ENCODE measurements around the gene POU2F2. TPM values are rescaled to one million over a fixed set of nuclear protein-coding genes. Genes with fewer than 3 reads are reported as not detected.

POU2F2 gene
- total RNA-seq, 1 donor from 2014 or later: 1.6 TPM

DNA sequence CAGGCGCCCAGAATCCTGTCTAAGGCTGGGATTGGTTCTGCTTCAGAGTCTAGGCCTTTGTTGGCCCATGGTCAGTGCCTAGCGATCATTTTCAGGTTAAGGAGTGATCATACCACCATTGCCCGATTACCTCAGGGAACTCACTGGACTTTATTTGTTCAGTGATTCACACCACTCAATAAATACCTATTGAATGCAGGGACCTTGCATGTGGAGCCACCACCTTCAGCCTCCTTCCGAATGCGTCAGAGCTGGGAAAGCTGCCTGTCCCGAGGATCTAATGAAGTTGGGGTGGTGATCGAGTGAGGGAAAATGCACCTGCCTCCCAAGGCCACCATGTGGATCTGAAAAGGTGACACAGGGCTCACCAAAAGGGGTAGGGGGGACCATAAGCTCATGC is 40.0 kb upstream of the POU2F2 start:
- no peak for DNase-seq (ENCODE audit: low spot score, unreplicated experiment)
- Mint-ChIP-seq H3K4me1 (ENCODE audit: low read depth) (peaks cover 5% of the 10 kb centered on the region), H3K4me3 (ENCODE audit: low read depth) (no peak overlapping the region), H3K36me3 (ENCODE audit: insufficient read depth) (no peaks in the 10 kb centered on the region), H3K27ac (no peak overlapping the region), H3K27me3 (peaks cover 77% of the 10 kb centered on the region), H3K9me3 (ENCODE audit: low read depth) (no peaks in the 10 kb centered on the region)
- TF ChIP-seq CTCF (IDR thresholded peaks at IDR 0.05; ENCODE audit: unreplicated experiment): no peak

GRCh38 chr19:42170715-42171114 is 38.5 kb upstream of the POU2F2 start:
- DNase-seq (ENCODE audit: low spot score, unreplicated experiment): no peak
- no peaks in the 10 kb centered on the region for H3K4me1 Mint-ChIP-seq (ENCODE audit: low read depth)
- H3K36me3 Mint-ChIP-seq (ENCODE audit: insufficient read depth): no peaks in the 10 kb centered on the region
- no peaks in the 10 kb centered on the region for H3K9me3 Mint-ChIP-seq (ENCODE audit: low read depth)
- no peak overlapping the region for H3K4me3 Mint-ChIP-seq (ENCODE audit: low read depth)
- TF ChIP-seq CTCF (IDR thresholded peaks at IDR 0.05; ENCODE audit: unreplicated experiment): no peak
- no peak overlapping the region for H3K27ac Mint-ChIP-seq
- peaks cover 82% of the 10 kb centered on the region for H3K27me3 Mint-ChIP-seq

DNA sequence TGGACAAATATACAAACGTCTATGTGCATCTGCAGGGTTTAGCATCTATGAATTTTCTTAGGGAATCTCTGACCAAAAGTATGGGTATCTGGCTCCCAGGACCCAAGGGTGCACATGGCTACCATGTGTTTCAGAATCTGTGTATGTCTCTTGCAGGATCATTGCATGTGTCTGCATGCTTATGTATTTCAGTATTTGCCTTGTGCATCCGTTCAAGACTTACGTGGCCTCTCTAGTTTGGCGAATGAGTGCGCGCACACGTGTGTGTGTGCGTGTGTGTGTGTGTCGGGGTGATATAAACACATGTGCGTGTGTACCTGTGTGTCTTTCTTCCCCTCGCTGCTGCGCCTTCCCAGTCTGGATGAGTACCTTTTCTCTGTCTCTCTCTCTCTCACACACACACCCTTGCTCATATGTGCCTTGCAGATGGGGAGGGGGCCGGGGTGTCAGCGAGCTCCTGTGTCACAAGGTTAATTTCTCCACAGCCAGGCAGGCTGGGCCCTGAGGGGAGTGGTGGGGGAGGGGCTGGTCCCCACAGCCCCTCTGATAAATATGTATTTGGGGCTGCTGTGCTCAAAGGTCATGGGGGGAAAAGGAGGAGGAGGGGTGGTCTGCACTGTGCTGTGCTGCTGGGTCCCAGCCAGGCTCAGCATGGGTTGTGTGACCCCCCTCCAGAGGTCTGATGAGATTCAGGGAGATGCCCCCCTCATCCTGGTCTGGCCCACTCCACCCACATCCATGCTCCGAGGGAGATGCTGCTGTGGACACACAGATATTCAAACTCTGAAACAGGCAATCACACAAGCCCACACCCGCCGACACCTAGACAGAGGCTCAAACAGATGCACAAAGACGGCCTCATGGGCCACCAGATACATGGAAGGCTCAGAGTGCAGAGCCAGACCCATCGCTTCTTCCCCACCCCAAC is 37.5 kb upstream of the POU2F2 start:
- no peak for TF ChIP-seq CTCF (IDR thresholded peaks at IDR 0.05; ENCODE audit: unreplicated experiment)
- no peak for DNase-seq (ENCODE audit: low spot score, unreplicated experiment)
- no peaks in the 10 kb centered on the region for H3K4me1 Mint-ChIP-seq (ENCODE audit: low read depth)
- no peaks in the 10 kb centered on the region for H3K9me3 Mint-ChIP-seq (ENCODE audit: low read depth)
- H3K27ac Mint-ChIP-seq: no peak overlapping the region
- peaks cover 81% of the 10 kb centered on the region for H3K27me3 Mint-ChIP-seq
- H3K4me3 Mint-ChIP-seq (ENCODE audit: low read depth): no peak overlapping the region
- H3K36me3 Mint-ChIP-seq (ENCODE audit: insufficient read depth): no peaks in the 10 kb centered on the region

GRCh38 chr19:42168206-42168605 is 36.0 kb upstream of the POU2F2 start:
- Mint-ChIP-seq H3K4me1 (ENCODE audit: low read depth) (no peaks in the 10 kb centered on the region), H3K27me3 (peaks cover 72% of the 10 kb centered on the region), H3K27ac (no peak overlapping the region), H3K4me3 (ENCODE audit: low read depth) (no peak overlapping the region), H3K9me3 (ENCODE audit: low read depth) (no peaks in the 10 kb centered on the region), H3K36me3 (ENCODE audit: insufficient read depth) (no peaks in the 10 kb centered on the region)
- TF ChIP-seq CTCF (IDR thresholded peaks at IDR 0.05; ENCODE audit: unreplicated experiment): no peak
- no peak for DNase-seq (ENCODE audit: low spot score, unreplicated experiment)

- DNase-seq (ENCODE audit: low spot score, unreplicated experiment): no peak
- Mint-ChIP-seq H3K4me1 (ENCODE audit: low read depth) (no peaks in the 10 kb centered on the region), H3K9me3 (ENCODE audit: low read depth) (no peaks in the 10 kb centered on the region), H3K27ac (no peak overlapping the region), H3K36me3 (ENCODE audit: insufficient read depth) (no peaks in the 10 kb centered on the region), H3K27me3 (peaks cover 72% of the 10 kb centered on the region), H3K4me3 (ENCODE audit: low read depth) (no peak overlapping the region)
- no peak for TF ChIP-seq CTCF (IDR thresholded peaks at IDR 0.05; ENCODE audit: unreplicated experiment)
These were observed 34.1 kb upstream of the POU2F2 start for GRCh38 chr19:42166316-42166715.
